ENCODE results near the gene GJB3.

GJB3 gene

DNA sequence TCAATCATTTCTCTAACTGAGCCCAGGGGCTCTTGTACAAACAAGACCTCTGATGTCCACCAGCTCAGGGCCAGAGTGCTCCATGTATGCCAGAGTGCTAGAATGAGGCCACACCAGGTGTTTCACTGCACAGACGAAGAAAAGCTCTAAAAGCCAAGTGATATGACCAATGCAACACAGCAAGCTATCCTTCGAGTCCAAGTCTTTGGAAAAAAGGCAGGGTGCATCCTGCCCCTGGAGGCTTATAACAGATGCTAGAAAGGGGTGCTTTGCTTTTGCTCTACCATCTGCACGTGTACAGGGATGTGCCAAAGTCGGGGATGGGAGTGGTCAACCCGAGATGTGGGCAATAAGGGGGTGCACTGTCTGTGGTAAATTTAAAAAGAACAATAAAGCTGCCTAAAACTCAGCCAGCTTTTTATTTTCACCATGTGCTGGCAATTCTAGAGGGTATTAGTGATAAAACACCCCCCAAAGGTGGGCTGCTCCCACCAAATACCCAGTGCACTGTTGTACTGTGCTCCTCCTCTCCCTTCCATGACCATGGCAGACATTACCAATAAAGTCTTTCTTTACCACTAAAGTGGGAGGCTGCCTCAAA is 46.4 kb downstream of the GJB3 start:
- no peak for DNase-seq

DNA sequence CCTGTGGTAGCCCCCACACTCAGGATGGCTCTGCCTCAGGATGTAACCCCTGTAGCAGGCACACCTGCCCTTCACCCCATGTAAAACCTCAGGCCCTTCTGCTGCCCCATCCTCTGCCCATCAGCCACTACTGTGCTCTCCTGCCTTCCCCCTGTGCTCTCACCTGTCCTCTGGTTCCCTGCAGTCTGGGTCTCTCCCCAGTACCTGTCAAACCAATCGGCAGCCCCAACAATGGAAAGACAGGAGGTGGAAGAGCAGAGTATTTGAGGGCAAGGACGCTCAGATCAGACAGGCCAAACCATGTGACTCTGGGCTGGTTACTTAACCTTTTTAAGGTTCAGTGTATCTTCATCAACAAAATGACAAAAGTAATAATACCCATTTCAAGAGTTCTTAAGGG is 47.6 kb downstream of the GJB3 start:
- DNase-seq: no peak

DNA sequence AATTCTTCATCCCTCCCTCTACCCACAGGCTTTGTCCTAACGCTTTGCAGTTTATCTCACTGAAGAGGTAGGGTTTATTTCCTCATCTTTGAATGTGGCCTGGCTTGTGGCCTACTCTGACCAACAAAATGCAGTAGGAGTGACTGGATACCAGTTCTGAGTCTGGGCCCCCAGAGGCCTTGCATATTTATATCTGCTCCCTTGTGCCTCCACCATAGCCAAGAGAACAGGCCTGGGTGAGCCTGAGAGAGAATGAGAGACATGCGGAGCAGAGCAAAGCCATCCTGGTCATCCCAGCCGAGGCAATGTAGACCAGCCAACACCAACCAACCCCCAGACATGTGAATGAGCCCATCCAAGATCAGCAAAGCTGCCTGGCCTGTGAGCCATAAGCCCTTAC is 48.2 kb downstream of the GJB3 start:
- no peak for DNase-seq

DNA sequence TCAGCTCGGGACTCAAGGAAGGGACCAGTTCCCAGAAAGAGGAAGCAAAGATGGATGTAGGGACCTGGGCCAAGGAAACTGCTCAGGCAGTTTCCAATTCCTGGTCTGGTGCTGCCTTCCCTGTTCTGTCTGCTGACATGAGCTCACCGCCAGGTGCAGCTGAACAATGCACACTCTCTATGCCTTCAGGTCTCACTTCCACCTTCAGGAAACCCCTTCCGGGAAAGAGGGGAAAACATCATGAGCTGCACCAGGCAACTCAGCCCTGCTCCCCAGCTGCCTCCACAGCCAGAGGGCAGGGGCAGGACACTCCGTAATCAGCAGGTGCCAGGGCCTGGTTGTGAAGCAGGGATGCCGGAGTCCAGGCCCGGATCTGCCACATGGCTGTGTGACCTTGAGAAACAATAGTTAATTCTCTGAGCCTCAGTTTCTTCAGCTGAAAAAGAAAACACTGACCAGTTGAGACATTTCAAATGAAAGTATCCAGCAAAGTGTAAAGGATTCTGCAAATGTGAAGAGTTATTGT is 50.8 kb downstream of the GJB3 start:
- no peak for DNase-seq

DNA sequence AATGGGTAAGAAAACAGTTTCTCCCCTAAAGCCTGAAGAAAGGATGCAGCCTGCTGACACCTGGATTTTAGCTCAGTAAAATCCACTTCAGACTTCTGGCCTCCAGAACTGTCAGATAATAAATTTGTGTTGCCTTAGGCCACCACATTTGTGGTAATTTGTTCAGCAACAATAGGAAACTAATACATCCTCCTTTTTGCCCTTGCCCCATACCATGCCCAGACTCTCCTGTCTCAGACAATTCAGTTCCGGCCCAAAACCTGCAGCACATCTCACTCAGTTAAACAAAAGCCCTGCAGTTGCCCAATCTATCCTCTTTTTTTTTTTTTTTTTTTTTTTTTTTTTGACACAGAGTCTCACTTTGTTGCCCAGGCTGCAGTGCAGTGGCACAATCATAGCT is 52.7 kb downstream of the GJB3 start:
- no peak for DNase-seq

Data from activated gamma-delta T cell (primary cell).